Osteoblast (primary cell): ENCODE results near the gene DOC2A. TPM values are rescaled to one million over a fixed set of nuclear protein-coding genes. Genes with fewer than 3 reads are reported as not detected.

Experiments
- DNase-seq: peaks from one replicate; pipeline ENCODE4 v3.0.0; 2011; ENCODE audit warnings: low spot score, mixed read lengths; ENCODE audit not compliant: insufficient read length; ENCODE audit errors: missing footprints
- H2AFZ ChIP-seq: 2 replicates; pipeline ENCODE4 v1.6.0; 2011; ENCODE audit warnings: mild to moderate bottlenecking, low read length
- H3K27ac ChIP-seq: 2 replicates; pipeline ENCODE4 v1.5.1; 2011; ENCODE audit warnings: mild to moderate bottlenecking, low read depth, low read length, moderate library complexity
- H3K27me3 ChIP-seq: 2 replicates; pipeline ENCODE4 v1.6.0; 2012; ENCODE audit warnings: mild to moderate bottlenecking, control low read depth, inconsistent platforms, low read length, moderate library complexity; ENCODE audit not compliant: insufficient read depth
- H3K36me3 ChIP-seq: 2 replicates; pipeline ENCODE4 v1.5.1; 2011; ENCODE audit warnings: mild to moderate bottlenecking, low read length, control low read depth, moderate library complexity; ENCODE audit not compliant: insufficient read depth
- H3K4me1 ChIP-seq: 2 replicates; pipeline ENCODE4 v1.5.1; 2011; ENCODE audit warnings: mild to moderate bottlenecking, low read length, control low read depth, moderate library complexity; ENCODE audit not compliant: insufficient read depth
- H3K4me2 ChIP-seq: 2 replicates; pipeline ENCODE4 v1.6.0; 2011; ENCODE audit warnings: mild to moderate bottlenecking, low read length; ENCODE audit not compliant: insufficient read depth
- H3K4me3 ChIP-seq: fragments of 200-600 bp; sonication (generic); 3 replicates; pipeline ENCODE4 v1.5.1; 2012; ENCODE audit warnings: mild to moderate bottlenecking, low read length, inconsistent platforms; ENCODE audit not compliant: insufficient read depth
- H3K79me2 ChIP-seq: 2 replicates; pipeline ENCODE4 v1.6.0; 2012; ENCODE audit warnings: mild to moderate bottlenecking, low read length, control low read depth, inconsistent platforms; ENCODE audit not compliant: insufficient read depth
- H3K9me3 ChIP-seq: 2 replicates; pipeline ENCODE4 v1.5.1; 2011; ENCODE audit warnings: low read depth, low read length, control low read depth
- H4K20me1 ChIP-seq: 2 replicates; pipeline ENCODE4 v1.6.0; 2012; ENCODE audit warnings: mild to moderate bottlenecking, low read length, control low read depth; ENCODE audit not compliant: insufficient read depth
- total RNA-seq: library from RNA; depleted of rRNA; stranded (reverse); fragments of >200 nt; gene quantifications from 2 replicates; pipeline ENCODE4 v1.2.3, GENCODE V29; 2012
- TF ChIP-seq, protein P1 (sequence below): IDR thresholded peaks from 2 replicates; pipeline ENCODE4 v1.5.1; 2011; ENCODE audit warnings: mild to moderate bottlenecking, low read depth, low read length, moderate library complexity; ENCODE audit errors: extremely low read depth

Gene DOC2A
- total RNA-seq, 1 donor: not detected

DNA sequence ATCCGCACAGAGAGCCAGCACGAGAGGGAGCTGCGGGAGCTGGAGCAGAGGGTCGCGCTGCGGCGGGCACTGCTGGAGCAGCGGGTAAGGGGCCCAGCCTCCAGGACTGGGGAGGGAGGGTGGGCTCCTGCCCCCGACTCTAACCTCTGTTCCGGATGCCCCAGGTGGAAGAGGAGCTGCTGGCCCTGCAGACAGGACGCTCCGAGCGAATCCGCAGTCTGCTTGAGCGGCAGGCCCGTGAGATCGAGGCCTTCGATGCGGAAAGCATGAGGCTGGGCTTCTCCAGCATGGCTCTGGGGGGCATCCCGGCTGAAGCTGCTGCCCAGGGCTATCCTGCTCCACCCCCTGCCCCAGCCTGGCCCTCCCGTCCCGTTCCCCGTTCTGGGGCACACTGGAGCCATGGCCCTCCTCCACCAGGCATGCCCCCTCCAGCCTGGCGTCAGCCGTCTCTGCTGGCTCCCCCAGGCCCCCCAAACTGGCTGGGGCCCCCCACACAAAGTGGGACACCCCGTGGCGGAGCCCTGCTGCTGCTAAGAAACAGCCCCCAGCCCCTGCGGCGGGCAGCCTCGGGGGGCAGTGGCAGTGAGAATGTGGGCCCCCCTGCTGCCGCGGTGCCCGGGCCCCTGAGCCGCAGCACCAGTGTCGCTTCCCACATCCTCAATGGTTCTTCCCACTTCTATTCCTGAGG is 19.8 kb downstream of the DOC2A start:
- H3K27me3 ChIP-seq: no peaks in the 10 kb centered on the region

DNA sequence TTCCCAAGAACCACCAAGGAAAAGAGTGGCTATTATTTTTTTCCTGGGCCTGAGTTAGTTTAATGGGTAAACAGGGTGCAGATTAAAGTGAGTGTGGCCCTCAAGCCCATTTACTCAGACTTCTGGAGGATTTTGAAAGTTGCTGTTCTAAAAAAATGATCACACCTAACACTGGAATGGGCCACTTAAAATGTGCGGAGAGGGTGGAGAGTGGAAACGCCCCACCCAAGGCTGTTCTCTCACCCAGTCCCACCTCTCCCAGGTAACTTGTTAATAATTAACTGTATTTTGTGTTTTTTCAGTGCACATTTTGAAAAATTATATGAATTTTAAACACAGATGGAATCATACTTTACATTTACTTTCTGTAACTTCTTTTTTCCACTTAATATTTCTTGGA is 20.8 kb downstream of the DOC2A start:
- H3K27me3 ChIP-seq: no peaks in the 10 kb centered on the region
- H3K4me3 ChIP-seq: no peak overlapping the region
- DNase-seq: no peak
- H2AFZ ChIP-seq: no peak overlapping the region
- no peak overlapping the region for H3K4me2 ChIP-seq
- H3K4me1 ChIP-seq: peaks cover 8% of the 10 kb centered on the region
- H3K9me3 ChIP-seq: no peaks in the 10 kb centered on the region
- peaks cover 5% of the 10 kb centered on the region for H4K20me1 ChIP-seq
- H3K27ac ChIP-seq: no peak overlapping the region
- no peaks in the 10 kb centered on the region for H3K79me2 ChIP-seq
- TF ChIP-seq, protein P1, sequence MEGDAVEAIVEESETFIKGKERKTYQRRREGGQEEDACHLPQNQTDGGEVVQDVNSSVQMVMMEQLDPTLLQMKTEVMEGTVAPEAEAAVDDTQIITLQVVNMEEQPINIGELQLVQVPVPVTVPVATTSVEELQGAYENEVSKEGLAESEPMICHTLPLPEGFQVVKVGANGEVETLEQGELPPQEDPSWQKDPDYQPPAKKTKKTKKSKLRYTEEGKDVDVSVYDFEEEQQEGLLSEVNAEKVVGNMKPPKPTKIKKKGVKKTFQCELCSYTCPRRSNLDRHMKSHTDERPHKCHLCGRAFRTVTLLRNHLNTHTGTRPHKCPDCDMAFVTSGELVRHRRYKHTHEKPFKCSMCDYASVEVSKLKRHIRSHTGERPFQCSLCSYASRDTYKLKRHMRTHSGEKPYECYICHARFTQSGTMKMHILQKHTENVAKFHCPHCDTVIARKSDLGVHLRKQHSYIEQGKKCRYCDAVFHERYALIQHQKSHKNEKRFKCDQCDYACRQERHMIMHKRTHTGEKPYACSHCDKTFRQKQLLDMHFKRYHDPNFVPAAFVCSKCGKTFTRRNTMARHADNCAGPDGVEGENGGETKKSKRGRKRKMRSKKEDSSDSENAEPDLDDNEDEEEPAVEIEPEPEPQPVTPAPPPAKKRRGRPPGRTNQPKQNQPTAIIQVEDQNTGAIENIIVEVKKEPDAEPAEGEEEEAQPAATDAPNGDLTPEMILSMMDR: no peak
- peaks cover 75% of the 10 kb centered on the region for H3K36me3 ChIP-seq

More for the DNA sequence above, 19.8 kb downstream of the DOC2A start:
- TF ChIP-seq, protein P1: no peak
- Histone ChIP-seq H3K36me3 (peaks cover 66% of the 10 kb centered on the region), H3K79me2 (peaks cover under 1% of the 10 kb centered on the region), H4K20me1 (peaks cover 5% of the 10 kb centered on the region), H3K4me1 (peaks cover 12% of the 10 kb centered on the region), H3K27ac (no peak overlapping the region), H3K4me3 (no peak overlapping the region), H2AFZ (no peak overlapping the region), H3K9me3 (no peaks in the 10 kb centered on the region), H3K4me2 (no peak overlapping the region)
- DNase-seq: no peak

DNA sequence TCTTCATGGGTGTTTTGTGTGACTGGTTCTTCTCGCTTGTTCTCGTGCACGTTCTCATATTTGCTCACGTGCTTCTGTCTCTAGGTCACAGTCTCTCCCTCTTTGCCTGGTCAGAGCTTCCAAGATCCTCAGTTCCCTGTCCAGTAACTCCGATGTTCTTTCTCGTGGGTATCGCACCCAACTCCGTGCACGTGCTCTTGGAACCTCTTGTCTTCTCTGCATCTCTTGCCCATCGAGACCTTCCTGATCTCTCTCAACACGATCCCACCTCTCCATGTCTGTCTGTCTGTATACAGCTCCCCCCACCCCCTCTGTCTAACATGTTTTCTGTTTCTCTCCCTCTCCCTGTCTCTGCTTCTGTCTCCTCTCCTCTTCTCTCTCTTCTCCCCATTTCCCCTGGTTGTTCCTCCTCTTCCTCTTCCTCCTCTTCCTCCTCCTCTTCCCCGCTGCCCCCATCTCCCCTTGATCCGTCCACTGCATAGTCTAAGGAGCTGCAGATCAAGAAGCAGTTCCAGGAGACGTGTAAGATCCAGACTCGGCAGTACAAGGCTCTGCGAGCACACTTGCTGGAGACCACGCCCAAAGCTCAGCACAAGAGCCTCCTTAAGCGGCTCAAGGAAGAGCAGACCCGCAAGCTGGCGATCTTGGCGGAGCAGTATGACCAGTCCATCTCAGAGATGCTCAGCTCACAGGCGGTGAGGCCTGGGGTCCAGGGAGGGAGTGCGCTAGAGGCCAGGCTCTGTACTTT is 21.5 kb downstream of the DOC2A start:
- DNase-seq: peak; percentile 55
- Histone ChIP-seq H3K4me3 (no peak overlapping the region), H3K79me2 (peaks cover 1% of the 10 kb centered on the region), H3K27me3 (no peaks in the 10 kb centered on the region), H3K9me3 (no peaks in the 10 kb centered on the region), H3K4me2 (no peak overlapping the region), H3K36me3 (peaks cover 82% of the 10 kb centered on the region), H2AFZ (no peak overlapping the region), H4K20me1 (peaks cover 5% of the 10 kb centered on the region), H3K4me1 (peaks cover under 1% of the 10 kb centered on the region), H3K27ac (no peak overlapping the region)
- TF ChIP-seq, protein P1: no peak

DNA sequence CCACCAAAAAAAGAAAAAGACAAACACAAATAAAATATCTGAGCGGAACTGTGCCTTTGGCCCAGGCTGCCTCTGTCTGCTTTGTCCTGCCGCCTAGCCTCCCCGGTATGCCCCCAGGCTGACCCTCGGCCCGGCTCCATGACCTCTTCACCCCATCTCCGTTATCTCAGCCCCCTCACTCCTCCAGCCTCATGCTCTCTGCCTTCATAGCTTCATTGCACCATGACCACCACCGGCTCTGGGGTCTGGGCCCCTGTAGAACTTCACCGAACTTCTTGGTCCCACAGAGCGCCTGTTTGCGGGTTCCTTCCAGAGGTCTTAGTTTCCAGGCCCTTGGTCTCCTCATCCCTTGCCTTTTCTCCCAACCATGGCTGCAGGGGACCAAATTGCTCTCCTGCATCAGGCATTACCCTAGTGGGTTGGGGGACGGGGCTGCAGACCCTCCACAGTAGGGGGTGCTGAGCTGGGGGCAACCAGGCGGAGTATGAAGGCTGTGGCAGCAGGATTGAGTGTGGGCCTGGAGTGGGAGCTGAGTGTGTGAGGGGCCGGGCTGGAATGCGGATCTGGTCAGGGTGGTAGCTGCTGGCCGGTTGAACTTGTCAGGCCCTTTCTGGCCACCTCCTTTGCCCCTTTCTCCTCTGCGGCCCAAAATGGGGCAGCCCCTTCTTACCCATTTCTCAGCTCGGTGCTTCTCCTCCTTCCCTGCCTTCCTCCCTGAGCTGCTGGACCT is 22.3 kb downstream of the DOC2A start:
- Histone ChIP-seq H3K4me2 (no peak overlapping the region), H3K4me3 (no peak overlapping the region), H3K4me1 (no peaks in the 10 kb centered on the region), H4K20me1 (peaks cover 7% of the 10 kb centered on the region), H2AFZ (no peak overlapping the region), H3K36me3 (peaks cover 86% of the 10 kb centered on the region), H3K27me3 (no peaks in the 10 kb centered on the region), H3K9me3 (no peaks in the 10 kb centered on the region), H3K79me2 (peaks cover 2% of the 10 kb centered on the region), H3K27ac (no peak overlapping the region)
- peak; percentile 54 for DNase-seq
- TF ChIP-seq, protein P1: no peak
